Left forelimb (tissue), 1 donor: ENCODE measurements around the gene MEIS2.

ENCODE experiments used
- DNase-seq: peaks from one replicate; pipeline ENCODE4 v3.0.0-alpha.2; 2018; ENCODE audit warnings: low spot score

The MEIS2 gene

GRCh38 chr15:37112971-37113670 lies 12.8 kb upstream of the MEIS2 start:
- no peak for DNase-seq

DNA sequence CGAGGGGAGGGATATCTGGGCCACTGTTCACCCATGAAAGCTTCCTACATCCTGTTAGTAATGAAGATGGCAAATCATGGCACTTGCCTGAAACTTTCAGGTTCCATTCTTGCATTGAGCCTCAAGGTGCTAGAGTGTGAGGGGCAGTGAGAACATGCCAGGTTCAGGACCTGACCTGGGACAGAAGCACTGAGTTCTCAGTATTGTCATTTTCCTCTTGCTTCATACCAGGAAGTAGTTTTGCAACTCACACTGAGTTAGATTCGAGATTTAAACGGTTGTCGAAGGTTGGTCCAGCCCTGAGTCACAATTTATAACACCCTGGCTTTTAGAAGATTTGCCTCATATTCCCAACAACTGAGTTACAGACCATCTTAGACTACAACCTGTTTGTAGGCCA lies 11.8 kb upstream of the MEIS2 start:
- DNase-seq, result no peak

- no peak for DNase-seq
These were observed 11.0 kb upstream of the MEIS2 start for GRCh38 chr15:37111427-37111717.

DNA sequence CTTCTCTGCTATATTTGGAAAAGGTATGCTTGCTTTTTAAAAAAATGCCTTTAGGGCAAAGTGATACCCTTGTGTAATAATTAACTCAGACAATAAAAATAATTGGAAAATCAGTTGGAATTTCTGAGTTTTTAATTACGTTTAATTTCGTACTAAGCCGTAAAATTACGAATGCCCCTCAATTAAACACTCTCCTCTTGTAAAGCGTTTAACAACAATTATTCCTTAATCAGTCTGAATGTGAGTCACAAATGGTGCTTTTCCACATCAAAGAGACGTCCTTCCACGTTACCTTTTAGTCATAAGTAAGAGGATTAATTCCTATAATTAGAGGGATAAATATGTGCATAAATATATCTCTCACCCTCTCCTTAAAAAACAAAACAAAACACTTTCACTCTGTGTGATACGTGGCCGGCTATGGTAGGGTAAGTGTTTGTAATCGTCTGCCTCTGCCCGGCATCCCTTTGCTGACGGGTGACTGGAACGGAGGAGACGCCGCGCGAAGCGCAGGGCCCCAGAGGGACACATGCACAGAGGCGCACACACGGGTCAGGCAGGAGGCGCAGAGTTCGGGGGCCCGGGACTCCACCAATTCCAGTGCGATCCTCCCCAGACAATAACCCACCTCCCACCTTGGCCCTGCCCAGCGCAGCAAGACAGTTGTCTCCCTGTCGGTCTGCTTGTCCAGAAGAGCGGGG lies 9.7 kb upstream of the MEIS2 start:
- no peak for DNase-seq

DNA sequence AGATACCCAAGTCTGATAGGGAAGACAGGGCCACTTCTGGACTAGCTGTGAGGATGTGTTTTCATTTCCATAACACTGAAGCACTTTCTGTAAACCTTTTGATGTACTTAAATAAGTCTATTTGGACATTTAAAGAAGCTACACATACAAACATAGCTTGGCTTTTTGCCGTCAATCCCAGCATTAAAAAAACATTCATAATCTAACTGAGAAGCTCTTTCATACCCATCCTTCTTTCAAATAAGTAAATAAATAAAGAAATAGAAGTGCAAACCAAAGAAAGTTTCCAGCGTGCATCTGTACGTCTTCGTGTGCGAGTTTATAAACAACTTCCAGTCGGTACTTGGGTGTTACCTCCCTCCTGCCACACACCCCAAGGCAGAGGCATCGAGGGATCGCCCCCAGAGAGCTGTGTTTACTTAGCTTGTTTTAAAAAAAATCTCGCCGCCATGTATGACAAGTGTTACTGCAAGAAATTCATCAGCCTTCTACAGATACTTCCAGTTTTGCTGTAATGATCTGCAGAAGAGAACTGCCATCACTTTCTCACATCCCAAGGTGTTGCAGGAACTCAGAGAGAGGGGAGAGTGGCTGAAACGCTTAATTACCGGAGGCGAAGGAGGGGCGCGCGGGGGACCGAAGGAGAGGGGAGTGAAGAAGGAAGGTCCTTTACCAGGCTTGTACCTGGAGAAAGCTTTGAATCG lies 9.0 kb upstream of the MEIS2 start:
- no peak for DNase-seq

DNA sequence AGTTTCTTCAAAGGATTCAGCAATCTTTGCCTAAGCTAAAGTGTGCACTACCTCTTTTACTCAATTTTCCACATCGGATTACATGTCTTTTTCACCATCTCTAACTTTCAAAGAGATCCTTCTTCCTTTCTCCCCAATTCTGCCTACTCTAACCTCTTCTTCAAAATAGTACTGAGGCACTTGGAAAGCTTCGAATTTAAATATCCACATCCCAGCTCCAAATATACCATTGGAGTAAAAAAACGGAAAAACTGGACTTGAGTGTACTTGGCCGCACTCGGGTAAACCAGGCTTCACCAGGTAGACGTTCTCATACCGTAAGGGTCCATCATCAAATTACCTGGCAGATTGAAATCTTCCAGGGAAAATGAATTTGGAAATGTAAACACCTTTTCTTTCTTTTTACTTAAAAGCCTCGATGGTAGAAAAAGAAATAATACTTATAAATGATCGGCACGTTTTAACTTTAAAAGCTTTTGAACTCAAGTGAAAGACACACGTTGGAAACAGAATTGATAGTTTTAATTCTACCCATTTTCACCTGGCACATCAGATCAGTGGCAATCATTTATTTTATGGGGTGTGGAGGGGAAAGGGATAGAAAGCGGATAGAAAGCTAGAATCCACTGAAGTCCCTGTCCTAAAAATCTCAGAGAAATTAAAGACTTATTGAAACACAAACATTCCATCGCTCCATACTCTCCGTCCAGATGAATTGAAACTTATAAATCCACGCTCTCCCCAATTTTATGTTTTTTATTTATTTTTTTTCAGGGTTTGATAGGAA lies 8.2 kb upstream of the MEIS2 start:
- no peak for DNase-seq

DNA sequence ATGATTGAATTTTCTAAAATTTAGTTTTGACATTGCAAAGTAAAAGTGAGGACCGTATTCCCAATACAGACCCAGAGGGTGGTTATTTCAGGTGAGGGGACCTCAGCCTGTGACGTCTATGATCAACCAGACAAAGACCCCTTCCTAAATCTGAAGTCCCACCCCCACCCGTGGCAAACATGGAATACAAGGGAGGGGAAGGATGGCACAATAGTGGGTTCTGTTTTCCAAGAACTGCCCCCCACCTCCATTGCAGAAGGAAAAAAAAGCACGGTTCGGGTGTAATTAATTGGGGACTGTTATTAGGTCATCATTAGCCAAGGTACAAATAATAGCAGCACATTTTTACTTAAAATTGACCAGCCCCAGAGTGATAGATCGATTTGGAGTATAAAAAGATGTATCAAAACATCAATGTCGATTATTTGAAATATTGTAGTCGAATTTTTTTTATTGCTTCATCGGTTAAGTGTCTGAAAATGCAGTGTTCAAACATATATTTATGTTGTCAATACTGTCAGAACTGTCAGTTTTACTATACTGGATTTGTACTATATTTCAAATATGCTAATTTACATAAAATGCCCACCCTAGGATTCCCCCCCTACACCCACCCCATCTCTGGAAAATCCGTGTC lies 7.5 kb upstream of the MEIS2 start:
- DNase-seq, result no peak

DNA sequence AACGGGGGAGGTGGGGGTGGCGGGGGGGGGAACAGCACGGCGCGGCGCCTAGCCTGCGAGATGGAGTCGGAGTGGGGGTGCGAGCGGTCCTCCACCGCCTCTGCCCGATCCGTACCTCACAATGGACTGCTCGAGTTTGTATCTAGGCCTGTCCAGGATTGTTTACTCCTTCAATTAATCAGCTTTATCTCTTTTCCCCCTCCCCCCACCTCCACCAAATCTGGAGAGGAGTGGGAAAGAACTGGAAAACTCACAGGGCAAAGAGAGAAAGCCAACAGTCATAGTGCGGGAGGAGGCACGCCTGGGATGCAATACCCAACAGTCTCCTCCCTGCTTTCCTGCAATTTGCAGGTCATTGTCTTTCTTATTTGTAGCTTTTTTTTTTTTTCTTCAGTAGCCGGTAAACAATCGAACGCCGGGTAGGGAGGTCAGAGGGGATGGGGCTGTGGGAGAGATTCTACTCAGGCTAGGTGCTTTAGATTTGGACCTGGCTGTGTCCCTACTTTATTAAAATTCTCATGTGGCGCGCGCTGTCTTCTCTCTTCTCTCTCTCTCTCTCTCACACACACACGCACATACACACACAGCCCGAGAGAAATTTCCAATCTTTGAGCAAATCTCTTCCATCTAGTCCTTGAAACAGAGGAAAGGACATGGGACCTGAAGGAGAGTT lies 6.9 kb upstream of the MEIS2 start:
- no peak for DNase-seq

DNA sequence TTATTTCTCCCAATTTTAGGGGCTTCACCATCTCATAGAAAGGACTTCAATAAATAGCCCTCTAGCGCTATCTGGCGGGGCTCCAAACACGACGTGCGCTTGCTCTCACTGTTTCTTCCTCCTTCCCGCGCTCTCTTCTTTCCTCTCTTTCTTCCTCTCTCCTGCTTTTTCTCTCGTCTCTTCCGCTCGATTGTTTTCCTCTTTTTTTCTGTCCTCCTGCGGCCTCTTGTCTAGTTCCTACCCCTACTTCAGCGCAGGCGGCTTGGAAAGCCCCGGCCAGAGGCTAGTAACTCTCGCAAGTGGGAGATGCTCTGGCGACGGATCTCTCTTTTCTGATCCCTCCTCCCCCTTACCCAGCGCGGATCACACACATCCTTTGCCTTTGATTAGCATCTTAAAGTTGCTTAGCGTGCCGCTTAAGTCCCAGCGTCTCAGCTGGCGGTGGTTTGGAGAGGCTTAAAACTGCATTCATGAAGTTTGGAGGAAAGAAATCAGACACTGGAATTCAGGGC lies 6.2 kb upstream of the MEIS2 start:
- DNase-seq, result no peak

DNA sequence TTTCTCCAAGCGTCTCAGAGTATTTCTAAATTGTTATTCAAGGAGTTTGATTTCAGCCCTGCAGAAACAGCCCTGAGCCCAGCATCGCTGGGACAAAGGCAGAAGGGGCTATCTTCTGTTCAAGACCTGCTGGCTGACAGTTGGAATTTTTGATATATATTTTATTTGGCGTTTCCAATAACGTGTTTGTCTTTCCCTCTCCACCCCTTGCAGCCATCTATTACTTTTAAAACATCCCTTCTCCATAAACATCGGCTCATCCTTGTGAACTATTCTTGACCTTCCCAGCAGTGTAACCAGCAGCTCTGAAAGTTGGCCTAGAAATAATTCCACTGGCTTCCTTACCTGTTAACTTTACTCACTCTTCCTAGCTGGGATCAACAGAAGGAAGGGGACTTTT lies 5.5 kb upstream of the MEIS2 start:
- DNase-seq, result no peak

DNA sequence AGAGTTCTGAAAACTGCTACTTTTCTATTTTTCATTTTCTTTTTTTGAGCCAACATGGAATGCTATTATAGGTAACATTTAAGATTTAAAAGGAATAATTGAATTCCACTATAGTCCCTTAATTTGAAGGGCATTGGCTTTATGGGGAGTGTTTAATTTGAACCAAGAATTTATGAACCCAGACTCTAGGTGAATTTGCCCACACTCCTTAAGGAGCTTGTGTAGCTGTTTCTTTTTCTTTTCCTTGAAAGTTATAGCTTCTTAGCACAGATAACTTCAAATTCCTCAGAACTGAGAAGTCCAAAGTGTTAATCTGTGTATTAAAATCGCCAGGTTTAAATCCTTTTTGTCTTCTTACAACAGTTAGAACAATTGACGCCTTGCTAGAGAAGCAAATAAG lies 4.7 kb upstream of the MEIS2 start:
- DNase-seq, result no peak

DNA sequence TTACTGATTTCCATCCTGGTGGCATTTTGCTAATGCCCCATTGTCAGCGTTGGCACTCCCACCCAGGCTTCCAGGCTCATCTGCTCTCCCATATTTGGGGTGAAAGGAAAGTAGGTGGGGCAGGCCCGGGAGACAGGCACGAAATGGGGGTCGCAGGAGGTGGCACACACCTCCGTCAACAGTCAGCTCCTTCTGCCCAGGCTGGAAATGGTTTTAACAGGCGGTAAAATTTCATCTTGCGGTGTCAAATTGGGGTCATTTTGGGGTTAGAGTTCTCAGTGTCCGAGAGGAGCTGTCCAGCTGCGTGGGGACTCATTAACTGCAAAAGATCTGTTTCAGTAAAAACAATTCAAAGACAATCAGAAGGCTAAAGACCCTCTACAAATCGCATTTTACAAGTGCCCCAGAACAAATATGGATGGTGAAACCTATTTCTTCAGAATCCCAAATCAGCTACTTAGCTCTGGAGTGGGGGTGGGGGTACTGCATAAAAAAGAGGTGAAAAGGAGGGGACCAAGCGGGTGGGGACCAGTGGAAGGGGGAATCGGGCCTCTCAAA lies 4.2 kb upstream of the MEIS2 start:
- DNase-seq, result no peak

DNA sequence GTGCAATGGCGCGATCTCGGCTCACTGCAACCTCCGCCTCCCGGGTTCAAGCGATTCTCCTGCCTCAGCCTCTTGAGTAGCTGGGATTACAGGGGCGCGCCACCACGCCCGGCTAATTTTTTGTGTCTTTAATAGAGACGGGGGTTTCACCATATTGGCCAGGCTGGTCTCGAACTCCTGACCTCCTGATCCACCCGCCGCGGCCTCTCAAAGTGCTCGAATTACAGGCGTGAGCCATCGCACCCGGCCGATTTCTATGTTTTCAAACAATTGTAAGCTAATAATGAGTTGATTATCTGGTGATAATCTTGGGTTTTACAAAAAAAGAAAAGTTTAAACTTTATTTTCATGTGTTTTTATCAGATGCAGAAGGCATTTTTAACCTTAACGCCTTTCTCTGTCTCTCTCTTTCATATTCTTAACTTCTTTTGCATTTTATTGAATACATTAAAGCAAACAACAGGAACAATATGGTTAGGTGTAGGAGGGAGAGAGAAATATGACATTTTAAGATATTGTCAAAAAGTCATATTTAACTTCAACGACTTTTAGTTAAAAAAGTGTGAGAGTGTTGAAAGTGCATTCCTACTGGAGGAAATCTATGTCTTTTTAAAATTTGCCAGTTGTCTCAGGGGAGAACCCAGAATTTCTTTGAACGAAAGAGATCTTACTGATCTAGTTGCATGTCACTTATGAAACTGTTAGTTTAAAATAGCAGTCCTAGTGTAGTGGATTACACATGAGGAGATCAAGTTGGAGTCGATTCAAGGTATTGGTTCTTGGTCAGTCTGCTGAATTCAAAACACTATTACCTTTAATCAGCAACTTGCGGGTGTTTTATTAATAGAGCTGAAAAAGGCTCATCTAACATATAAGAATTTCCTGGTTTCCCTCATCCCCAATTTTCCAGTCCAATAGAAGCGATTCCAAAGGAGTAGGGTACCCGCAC lies 3.4 kb upstream of the MEIS2 start:
- no peak for DNase-seq

DNA sequence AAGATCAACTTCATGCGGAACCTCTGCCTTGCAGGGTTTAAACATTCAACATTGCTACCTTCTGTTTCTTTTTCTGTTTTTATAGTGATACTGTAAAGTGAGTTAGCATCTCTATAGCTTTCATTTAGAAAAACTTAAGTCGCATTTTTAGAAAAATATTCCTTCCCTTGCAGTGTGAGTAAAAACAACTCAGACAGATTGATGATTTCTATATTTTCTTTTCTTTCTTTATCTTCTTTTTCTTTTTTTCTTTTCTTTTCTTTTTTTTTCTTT lies 2.8 kb upstream of the MEIS2 start:
- DNase-seq, result no peak

DNA sequence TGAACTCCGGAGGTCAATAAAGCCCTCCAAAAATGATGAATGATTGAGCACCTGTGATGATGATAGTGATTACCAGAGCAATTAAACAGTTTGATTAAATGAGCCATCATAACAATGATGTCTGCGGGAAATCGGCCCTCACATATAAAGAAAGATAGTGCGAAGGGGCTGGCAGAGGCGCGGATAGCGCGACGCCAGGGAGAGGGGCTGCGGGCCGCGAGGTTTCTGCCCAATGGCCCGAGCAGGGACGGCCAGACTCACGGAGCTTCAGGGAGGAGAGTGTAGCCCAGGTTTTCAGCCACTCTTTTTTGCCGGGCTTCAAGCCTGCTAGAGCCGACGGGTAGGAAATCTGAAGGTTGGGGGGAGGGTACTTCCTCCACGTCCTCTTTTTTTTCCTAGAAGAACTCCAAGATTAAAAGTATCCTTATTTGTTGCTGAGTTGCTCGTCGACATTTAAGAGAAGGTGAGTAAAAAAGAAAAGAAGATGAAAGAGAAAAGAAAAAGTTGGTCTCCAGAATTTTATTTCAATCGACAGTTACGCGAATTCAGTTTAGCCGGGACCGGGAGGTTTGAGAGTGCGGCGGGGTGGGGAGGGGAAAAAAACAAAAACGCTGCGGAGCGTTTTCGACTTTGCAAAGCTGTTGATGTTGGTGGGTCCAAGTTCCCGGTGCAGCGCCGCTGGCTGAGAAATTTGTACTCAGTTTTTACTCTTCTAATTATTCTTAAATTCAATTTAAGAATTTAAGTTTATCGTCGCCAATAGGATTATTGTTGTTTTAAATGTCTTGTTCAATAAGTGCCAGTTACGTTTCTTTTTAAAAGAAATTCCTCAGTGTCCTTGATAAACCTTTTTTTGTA lies 2.2 kb upstream of the MEIS2 start:
- no peak for DNase-seq

- no peak for DNase-seq
These were observed 1.6 kb upstream of the MEIS2 start for GRCh38 chr15:37101980-37102304.

DNA sequence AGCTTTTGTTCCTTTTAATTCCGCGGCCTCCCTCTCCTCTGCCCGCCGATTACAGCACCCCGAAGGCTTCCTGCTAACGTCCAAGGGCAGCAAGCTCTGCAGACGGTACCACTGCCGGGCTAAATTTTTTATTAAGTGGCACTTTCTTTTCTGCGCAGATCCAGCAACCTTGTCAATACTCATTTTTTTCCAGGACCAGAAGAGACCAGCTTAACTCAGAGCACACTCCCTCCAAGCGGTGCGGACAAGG lies 542 bp upstream of the MEIS2 start:
- no peak for DNase-seq

DNA sequence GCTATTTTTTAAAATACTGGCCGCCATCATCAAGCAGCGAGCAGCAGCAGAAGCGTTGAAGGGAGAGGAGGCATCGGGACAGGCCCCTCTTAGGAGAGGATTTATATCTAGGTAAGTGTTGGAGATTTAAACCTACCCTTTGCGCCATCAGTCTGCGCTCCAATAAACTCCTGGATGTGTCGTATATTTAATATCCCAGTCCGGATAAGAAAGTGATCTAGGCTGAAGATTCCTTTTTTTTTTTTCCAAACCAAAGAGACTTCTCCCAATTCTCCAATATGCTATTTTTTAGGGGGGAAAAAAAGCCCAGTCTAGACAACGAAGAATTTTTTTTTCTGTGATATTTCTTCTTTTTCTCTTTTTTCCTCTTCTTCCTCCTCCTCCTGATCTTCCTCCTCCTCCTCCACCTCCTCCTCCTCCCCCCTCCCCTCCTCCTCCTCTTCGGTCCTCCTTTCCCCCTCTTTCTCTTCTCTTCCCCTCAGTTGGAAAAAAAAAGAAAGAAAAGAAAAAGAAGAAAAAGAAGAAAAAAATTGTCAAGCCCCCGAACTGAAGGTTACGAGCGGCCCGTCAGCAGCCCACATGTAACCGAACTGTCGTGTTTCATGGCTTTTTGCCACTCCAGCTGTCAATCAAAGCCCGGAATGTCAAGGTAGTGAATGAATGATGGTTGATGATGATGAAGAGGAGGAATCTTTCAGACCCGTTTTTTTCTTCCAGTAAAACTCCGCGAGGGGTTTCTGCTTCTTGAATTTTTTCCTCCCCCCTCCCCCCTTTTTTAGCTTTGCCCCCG lies 835 bp downstream of the MEIS2 start:
- DNase-seq, result no peak
